IPS DF 4.7 (cell line): ENCODE data around the gene DACT2.
"Not testable (repeated sequence)": the region's sequence is repeated elsewhere in the genome, so short reads cannot be mapped to it uniquely, and the experiment has no call there.

Source experiments
- DNase-seq: peaks from one replicate; pipeline ENCODE4 v3.0.0-alpha.2; 2013; ENCODE audit warnings: low spot score; ENCODE audit errors: extremely low read depth

Gene DACT2

GRCh38 chr6:168282985-168283685, 36.4 kb downstream of the DACT2 start:
- DNase-seq, result no peak

- DNase-seq, result no peak
Observed at GRCh38 chr6:168281826-168282225, 37.8 kb downstream of the DACT2 start.

GRCh38 chr6:168281314-168281713, 38.3 kb downstream of the DACT2 start:
- DNase-seq, result not testable (repeated sequence)

- no peak for DNase-seq
Observed at GRCh38 chr6:168280899-168281245, 38.7 kb downstream of the DACT2 start.

DNA sequence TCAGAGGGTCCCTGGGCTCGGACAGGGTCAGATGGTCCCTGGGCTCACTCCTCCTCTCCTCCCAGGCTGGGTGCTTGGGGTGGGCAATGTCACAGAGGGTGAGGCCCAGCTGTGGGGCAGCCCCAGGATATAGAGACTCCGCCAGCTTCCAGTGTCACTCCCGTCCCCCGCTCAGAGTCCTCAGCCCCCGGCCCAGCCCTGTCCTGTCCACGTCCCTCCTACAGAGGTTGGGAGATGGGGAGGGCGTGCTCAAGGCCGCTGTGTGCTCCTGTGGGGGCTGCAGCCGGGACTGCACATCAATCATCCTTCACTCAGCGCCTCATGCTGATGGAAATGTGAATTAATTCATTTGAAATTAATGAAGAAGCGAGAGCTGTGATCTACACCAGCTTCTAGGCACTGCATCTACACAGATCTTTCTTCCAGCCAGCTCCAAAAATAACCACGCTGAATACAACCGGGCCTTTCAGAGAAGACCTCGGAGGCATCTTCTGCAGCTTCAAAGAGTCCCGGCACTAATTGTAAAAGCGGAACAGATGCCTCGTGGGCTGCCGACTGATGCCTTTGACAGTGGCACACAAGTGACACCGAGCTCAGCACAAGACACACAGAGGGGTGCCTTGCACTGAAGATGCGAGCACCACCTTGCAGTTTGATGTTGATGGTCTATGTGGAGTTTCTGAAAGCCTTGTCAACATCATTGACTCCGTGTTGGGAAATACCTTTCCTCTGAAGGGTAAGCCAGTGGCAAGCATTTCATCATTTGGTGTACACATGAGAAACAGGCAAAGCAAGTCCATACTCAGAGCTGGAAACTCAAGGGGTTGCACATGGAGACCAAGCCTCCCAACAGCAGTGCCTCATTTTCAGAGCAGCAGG, 39.3 kb downstream of the DACT2 start:
- no peak for DNase-seq

DNA sequence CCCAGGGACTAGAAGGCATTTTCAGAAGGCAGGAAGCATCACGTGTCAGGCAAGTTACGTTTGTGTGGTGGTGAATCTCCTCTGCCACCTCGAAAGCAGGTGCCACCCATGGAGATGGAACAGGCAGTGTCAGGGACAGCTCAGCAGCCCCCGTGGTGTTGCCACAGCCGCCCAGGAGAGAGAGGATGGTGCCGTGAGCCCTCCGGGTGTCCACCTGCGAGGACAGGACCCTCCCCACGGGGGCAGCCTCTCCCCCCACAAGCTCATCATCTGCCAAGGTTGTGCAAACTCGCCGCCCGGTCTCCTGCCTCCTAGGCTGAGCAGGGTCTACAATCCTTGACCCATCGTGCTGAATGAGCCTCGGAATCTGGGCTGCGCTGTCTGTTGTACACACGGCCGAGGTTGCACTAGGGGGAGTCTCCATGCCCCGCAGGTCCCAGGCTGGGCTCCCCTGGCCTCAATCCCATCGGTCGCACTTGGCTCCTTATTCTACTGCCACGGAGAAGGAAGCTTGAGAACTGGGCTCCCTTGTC, 40.1 kb downstream of the DACT2 start:
- DNase-seq, result no peak

DNA sequence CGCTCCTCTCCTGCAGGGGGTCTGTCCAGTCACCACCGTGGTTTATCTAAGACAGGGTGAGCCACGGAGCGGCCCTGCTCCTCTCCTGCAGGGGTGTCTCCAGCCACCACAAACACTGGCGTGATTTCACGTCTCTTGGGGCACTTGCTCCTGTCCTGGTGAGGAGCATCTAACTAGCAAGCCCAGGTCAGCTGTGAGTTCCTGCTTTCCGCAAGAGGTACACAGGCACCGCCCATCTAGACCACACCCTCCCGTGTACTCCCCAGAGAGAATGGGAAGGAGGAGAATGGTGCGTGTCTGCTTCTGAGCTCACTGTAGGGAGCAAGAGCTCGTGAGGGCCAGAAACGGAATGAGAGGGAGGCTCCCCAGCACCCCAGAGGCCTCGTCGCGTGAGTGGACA, 40.7 kb downstream of the DACT2 start:
- no peak for DNase-seq

- DNase-seq, result no peak
Observed at GRCh38 chr6:168277274-168277669, 42.3 kb downstream of the DACT2 start.

- no peak for DNase-seq
Observed at GRCh38 chr6:168276576-168277273, 42.9 kb downstream of the DACT2 start.

DNA sequence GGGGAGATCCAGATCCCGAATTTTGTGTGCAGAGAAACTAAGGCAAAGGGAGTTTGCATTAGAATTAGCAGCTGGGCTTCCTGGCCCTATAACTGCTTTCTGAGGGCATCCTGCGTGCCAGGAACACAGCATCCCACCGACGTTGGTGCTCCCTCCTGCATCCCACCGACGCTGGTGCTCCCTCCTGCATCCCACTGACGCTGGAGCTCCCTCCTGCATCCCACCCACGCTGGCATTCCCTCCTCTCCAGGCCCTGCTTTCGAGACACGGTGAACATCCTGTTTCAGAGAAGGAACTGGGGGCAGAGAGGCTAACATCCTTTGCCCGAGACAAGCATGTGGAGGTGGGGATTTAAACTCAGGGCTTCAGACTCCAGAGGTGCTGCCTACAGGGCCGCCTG, 44.4 kb downstream of the DACT2 start:
- no peak for DNase-seq

- DNase-seq, result no peak
Observed at GRCh38 chr6:168274037-168274952, 45.3 kb downstream of the DACT2 start.

GRCh38 chr6:168273441-168274036, 46.0 kb downstream of the DACT2 start:
- no peak for DNase-seq

DNA sequence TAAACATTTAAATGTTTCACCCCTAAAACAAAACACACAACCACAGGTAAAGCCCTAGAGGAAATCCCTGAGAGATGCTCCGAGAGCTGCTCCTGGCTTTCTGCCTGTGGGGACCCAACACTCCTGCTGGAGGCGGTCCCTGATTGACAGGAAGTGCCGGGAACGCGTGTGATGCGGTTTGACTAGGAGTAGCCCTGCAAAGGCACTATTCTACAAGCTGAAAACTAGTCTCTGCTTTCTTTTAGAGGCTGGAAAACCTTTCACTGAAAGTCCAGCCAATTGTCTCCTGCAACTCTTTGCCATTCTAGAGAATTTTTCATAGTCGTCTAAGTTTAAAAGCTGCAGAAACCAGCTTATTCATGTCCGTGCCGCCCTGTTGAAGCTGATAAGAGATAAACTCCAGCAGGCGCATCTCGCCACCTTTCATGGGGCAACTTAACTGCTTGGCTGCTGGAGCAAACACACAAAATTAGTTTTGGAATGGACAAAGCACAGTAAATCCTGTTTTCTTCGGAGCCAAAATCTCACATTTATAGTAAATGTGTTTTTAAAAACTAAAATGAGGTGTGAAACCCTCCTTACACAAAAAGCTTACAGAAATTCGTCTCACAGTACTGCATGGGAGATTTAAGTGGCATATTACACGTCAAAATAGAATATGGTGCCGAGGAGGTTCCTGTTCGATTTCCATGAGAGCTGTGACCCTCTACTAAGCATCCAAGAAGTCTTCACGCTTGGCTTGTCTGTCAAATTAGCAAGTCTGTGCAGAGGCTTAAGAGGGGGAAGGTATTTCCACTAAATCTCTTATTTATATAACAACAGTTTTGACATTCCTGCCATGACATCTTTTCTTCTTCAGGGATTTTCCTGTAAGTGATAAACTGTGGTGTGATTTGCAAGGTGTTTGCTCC, 46.9 kb downstream of the DACT2 start:
- no peak for DNase-seq

DNA sequence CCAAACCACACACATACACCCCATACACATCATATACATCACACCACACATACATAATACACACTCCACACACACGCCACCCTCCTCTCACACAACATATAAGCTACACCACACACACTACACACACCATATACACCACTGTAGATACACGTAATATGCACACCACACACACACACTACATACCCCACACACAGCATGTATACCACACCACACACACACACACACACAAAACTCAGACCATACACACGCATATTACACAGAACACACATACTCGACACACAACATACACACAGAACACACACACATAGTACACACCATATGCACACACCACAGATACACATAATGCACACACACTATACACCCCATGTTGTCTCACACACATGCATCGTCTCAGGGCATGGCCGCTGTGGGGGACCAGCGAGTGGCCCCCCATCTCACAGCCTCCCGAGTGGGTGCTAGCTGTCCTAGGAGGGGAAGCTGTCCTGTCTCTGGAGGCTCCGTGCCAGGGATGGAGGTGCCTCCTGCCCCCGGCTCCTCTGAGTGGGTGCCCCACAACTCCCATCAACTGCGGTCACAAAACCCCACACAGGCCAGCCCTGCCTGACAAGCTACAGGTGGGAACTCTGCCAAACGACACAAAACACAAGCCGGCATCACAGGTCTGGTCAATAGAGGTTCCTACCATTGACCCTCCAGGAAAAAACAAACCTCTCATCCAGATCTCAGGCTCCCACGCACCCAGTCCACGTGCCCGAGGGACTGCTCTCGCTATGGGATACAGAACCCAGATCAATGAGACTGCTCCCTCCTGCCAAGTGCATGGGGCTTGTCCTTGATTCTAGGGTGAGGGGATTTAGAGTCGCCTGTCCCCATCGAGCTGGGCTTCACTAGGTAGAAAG, 49.1 kb downstream of the DACT2 start:
- no peak for DNase-seq

DNA sequence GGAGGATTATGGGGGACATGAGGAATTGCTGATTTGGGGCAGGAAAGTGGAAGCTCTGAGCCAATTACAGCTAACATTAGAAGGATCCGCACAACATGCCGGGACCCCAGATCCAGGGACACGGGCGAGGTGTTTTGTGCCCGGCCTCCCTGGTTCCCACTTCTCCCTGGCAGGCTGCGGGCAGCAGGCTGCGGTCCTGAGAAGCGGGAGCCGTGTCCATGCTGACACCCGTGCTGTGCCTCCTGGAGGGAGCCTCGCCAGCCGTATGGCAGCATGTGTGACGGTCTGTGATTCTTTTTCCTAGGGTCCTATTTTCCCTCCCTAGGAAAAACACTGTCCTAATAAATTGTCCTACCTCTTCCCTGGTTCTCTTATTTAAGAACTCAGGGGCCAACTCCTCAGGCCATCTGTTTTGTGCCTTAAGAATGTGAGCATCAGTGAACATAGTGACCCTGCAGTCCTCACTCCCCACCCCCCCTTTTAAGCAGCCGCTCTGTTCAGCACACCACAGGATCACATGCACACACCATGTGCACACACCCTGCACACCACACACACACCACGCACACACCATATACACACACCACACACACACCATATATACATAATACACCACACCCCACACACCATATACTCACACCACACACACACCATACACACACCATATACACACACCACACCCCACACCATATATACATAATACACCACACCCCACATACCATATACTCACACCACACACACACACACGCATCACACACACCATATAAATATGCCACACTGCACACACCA, 49.9 kb downstream of the DACT2 start:
- DNase-seq, result no peak

DNA sequence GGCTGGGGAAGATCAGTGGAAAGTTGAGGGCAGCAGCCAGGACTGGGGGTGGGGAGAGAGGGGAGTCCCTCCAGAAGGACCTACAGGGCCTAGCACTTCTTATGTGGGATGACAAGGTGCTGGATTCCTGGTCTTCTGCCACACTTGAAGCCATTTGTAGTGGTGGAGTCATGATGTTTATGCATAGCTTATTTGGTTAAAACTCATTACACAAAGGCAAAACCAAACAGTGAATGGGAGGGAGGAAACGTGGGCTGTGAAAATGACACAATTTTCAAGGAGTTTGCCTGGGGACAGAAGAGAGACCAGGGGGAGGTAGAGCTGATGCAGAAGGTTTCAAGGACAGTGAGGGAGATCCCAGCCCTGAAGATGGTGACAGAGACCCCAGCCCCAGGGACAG, 50.8 kb downstream of the DACT2 start:
- DNase-seq, result no peak

GRCh38 chr6:168267779-168268178, 51.8 kb downstream of the DACT2 start:
- not testable (repeated sequence) for DNase-seq
